ENCODE measurements around the gene GFER. TPM values are rescaled to one million over a fixed set of nuclear protein-coding genes. Genes with fewer than 3 reads are reported as not detected.

The GFER gene
- total and polyA plus RNA-seq, 4 donors, result 7.4 to 28.4 (median 15.1) TPM

GRCh38 chr16:1976951-1977874 is 6.8 kb upstream of the GFER start:
- Histone ChIP-seq H3K36me3 (ENCODE audit: control insufficient read depth in 4 of 4, insufficient read depth in 3 of 4, low read depth in 1 of 4, low read length in 3 of 4) (peaks cover 14 to 41% (median 16%) of the 10 kb centered on the region in 4 donors), H3K9ac (ENCODE audit: low read depth in 1 of 2, low read length in 2 of 2) (no peak overlapping the region), H3K27ac (ENCODE audit: low read depth in 1 of 2, low read length in 2 of 2) (no peak overlapping the region), H3K9me3 (ENCODE audit: control insufficient read depth in 4 of 4, low read length in 3 of 4) (no peaks in the 10 kb centered on the region), H3K4me1 (ENCODE audit: control insufficient read depth in 4 of 4, insufficient read depth in 4 of 4, low read length in 3 of 4) (peaks cover 7 to 26% (median 11%) of the 10 kb centered on the region in 4 donors), H3K27me3 (ENCODE audit: control insufficient read depth in 4 of 4, insufficient read depth in 4 of 4, low read length in 3 of 4) (no peaks in the 10 kb centered on the region), H3K4me3 (ENCODE audit: low read depth in 1 of 3, low read length in 3 of 3) (no peak overlapping the region)
- no peak for DNase-seq (ENCODE audit: low spot score)
- TF ChIP-seq, protein P1, sequence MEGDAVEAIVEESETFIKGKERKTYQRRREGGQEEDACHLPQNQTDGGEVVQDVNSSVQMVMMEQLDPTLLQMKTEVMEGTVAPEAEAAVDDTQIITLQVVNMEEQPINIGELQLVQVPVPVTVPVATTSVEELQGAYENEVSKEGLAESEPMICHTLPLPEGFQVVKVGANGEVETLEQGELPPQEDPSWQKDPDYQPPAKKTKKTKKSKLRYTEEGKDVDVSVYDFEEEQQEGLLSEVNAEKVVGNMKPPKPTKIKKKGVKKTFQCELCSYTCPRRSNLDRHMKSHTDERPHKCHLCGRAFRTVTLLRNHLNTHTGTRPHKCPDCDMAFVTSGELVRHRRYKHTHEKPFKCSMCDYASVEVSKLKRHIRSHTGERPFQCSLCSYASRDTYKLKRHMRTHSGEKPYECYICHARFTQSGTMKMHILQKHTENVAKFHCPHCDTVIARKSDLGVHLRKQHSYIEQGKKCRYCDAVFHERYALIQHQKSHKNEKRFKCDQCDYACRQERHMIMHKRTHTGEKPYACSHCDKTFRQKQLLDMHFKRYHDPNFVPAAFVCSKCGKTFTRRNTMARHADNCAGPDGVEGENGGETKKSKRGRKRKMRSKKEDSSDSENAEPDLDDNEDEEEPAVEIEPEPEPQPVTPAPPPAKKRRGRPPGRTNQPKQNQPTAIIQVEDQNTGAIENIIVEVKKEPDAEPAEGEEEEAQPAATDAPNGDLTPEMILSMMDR (IDR thresholded peaks at IDR 0.05; ENCODE audit: low read depth, low read length, missing input control), result no peak
- TF ChIP-seq HNF4G (IDR thresholded peaks at IDR 0.05) (no peak), ZBTB33 (IDR thresholded peaks at IDR 0.05) (no peak)
- TF ChIP-seq, protein P2, sequence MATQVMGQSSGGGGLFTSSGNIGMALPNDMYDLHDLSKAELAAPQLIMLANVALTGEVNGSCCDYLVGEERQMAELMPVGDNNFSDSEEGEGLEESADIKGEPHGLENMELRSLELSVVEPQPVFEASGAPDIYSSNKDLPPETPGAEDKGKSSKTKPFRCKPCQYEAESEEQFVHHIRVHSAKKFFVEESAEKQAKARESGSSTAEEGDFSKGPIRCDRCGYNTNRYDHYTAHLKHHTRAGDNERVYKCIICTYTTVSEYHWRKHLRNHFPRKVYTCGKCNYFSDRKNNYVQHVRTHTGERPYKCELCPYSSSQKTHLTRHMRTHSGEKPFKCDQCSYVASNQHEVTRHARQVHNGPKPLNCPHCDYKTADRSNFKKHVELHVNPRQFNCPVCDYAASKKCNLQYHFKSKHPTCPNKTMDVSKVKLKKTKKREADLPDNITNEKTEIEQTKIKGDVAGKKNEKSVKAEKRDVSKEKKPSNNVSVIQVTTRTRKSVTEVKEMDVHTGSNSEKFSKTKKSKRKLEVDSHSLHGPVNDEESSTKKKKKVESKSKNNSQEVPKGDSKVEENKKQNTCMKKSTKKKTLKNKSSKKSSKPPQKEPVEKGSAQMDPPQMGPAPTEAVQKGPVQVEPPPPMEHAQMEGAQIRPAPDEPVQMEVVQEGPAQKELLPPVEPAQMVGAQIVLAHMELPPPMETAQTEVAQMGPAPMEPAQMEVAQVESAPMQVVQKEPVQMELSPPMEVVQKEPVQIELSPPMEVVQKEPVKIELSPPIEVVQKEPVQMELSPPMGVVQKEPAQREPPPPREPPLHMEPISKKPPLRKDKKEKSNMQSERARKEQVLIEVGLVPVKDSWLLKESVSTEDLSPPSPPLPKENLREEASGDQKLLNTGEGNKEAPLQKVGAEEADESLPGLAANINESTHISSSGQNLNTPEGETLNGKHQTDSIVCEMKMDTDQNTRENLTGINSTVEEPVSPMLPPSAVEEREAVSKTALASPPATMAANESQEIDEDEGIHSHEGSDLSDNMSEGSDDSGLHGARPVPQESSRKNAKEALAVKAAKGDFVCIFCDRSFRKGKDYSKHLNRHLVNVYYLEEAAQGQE (IDR thresholded peaks at IDR 0.05), result no peak
- WGBS, result 94% methylated on average over 33 of the region's 33 CpGs

GRCh38 chr16:1977875-1978268 is 6.1 kb upstream of the GFER start:
- no peaks in the 10 kb centered on the region for H3K27me3 ChIP-seq (ENCODE audit: control insufficient read depth in 4 of 4, insufficient read depth in 4 of 4, low read length in 3 of 4)
- DNase-seq (ENCODE audit: low spot score), result no peak
- WGBS, result 95% methylated on average over 18 of the region's 18 CpGs
- TF ChIP-seq YY1 (IDR thresholded peaks at IDR 0.05), result no peak
- no peak overlapping the region for H3K27ac ChIP-seq (ENCODE audit: low read depth in 1 of 2, low read length in 2 of 2)
- no peak overlapping the region for H3K9ac ChIP-seq (ENCODE audit: low read depth in 1 of 2, low read length in 2 of 2)
- H3K9me3 ChIP-seq (ENCODE audit: control insufficient read depth in 4 of 4, low read length in 3 of 4), result no peaks in the 10 kb centered on the region
- peaks cover 2 to 20% (median 5%) of the 10 kb centered on the region in 4 donors for H3K4me1 ChIP-seq (ENCODE audit: control insufficient read depth in 4 of 4, insufficient read depth in 4 of 4, low read length in 3 of 4)
- H3K4me3 ChIP-seq (ENCODE audit: low read depth in 1 of 3, low read length in 3 of 3), result no peak overlapping the region
- H3K36me3 ChIP-seq (ENCODE audit: control insufficient read depth in 4 of 4, insufficient read depth in 3 of 4, low read depth in 1 of 4, low read length in 3 of 4), result peaks cover 14 to 41% (median 16%) of the 10 kb centered on the region in 4 donors

DNA sequence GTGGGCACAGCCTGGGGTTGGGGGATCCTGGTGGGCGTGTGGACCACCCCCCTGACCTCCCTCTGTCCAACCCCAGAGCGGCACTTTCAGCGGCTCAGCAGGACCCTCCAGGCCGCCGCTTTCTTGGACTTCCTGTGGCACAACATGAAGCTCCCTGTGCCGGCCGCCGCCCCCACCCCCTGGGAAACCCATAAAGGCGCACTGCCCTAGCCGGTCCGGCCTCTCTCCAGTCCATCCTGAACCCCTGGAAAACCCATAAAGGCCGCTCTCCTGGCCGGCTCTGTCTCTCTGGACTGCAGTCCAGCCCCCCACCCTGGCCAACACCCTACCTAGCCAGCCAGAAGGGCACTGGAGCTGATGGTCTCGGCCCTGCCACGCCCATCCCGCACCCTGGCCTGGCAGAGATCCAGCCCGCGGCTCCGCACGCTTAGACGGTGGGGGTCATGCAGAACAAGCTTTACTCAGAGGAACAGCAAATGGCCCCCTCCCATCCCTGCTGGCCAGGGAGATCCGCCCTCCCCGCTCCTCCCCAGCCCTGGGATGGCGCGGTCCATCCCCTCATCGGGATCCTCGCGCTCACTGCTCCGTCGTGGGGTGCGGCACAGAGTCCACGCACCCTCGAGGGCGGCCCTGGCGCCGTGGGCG is 5.4 kb upstream of the GFER start:
- DNase-seq (ENCODE audit: low spot score), result no peak
- Histone ChIP-seq H3K4me1 (ENCODE audit: control insufficient read depth in 4 of 4, insufficient read depth in 4 of 4, low read length in 3 of 4) (peaks cover 2 to 20% (median 6%) of the 10 kb centered on the region in 4 donors), H3K27me3 (ENCODE audit: control insufficient read depth in 4 of 4, insufficient read depth in 4 of 4, low read length in 3 of 4) (no peaks in the 10 kb centered on the region), H3K27ac (ENCODE audit: low read depth in 1 of 2, low read length in 2 of 2) (no peak overlapping the region), H3K4me3 (ENCODE audit: low read depth in 1 of 3, low read length in 3 of 3) (no peak overlapping the region), H3K9ac (ENCODE audit: low read depth in 1 of 2, low read length in 2 of 2) (no peak overlapping the region), H3K36me3 (ENCODE audit: control insufficient read depth in 4 of 4, insufficient read depth in 3 of 4, low read depth in 1 of 4, low read length in 3 of 4) (peaks cover 14 to 41% (median 16%) of the 10 kb centered on the region in 4 donors), H3K9me3 (ENCODE audit: control insufficient read depth in 4 of 4, low read length in 3 of 4) (no peaks in the 10 kb centered on the region)
- WGBS, result 87% methylated on average over 37 of the region's 37 CpGs
- TF ChIP-seq, protein P2 (IDR thresholded peaks at IDR 0.05), result no peak
- TF ChIP-seq NR2F2 (IDR thresholded peaks at IDR 0.05), result no peak
- no peak for TF ChIP-seq RXRA (IDR thresholded peaks at IDR 0.05)
- TF ChIP-seq FOXA2 (IDR thresholded peaks at IDR 0.05), result no peak
- no peak for TF ChIP-seq TAF1 (conservative IDR thresholded peaks at IDR 0.05)
- TF ChIP-seq YY1 (IDR thresholded peaks at IDR 0.05), result no peak
- TF ChIP-seq EGR1 (IDR thresholded peaks at IDR 0.05; ENCODE audit: low read depth in 2 of 2), result no peak
- no peak for TF ChIP-seq HNF4G (IDR thresholded peaks at IDR 0.05)
